GM12873 (cell line): ENCODE data around the gene SIAH1.

Source experiments
- TF ChIP-seq, protein P1 (sequence below): IDR thresholded peaks from 2 replicates; pipeline ENCODE4 v1.5.1; 2012; ENCODE audit warnings: low read depth, mild to moderate bottlenecking, moderate library complexity, low read length, control low read depth; ENCODE audit not compliant: insufficient read depth; ENCODE audit errors: missing control alignments

Gene SIAH1

DNA sequence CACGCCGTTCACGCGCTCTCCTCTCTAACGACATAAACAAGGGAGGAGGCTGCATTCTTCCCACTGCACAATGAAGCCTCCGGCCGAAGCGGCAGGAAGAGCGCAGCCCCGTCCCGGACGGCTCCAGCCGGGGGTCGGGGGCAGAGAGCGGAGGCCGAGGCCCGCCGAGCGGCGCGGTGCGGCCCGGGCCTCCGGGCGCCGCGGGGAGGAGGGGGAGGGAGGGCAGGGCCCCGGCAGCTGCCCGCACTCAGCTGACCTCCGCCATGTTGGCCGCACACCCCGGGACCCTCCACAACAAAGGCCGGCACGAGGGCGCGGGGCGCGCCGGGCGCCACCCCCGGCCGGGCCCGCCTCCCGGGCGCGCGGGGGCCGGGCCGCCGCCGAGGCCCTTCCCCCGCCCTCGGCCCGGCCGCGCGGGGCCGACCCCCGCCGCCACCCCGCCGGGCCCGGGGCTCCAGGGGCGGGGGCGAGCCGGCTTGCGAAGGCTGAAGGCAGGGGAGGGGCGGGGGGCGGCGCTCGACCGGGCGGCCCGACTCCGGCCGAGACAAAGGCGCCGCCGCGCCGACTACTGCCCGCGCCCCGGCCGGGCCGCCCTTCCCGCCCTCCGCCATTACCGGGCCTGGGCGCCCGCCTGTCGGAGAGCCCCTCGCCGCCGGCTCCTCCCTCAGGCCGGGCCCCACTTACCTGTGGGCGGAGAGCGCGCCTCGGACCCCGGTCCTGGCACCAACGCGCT, 527 bp downstream of the SIAH1 start:
- TF ChIP-seq, protein P1, sequence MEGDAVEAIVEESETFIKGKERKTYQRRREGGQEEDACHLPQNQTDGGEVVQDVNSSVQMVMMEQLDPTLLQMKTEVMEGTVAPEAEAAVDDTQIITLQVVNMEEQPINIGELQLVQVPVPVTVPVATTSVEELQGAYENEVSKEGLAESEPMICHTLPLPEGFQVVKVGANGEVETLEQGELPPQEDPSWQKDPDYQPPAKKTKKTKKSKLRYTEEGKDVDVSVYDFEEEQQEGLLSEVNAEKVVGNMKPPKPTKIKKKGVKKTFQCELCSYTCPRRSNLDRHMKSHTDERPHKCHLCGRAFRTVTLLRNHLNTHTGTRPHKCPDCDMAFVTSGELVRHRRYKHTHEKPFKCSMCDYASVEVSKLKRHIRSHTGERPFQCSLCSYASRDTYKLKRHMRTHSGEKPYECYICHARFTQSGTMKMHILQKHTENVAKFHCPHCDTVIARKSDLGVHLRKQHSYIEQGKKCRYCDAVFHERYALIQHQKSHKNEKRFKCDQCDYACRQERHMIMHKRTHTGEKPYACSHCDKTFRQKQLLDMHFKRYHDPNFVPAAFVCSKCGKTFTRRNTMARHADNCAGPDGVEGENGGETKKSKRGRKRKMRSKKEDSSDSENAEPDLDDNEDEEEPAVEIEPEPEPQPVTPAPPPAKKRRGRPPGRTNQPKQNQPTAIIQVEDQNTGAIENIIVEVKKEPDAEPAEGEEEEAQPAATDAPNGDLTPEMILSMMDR, result no peak

DNA sequence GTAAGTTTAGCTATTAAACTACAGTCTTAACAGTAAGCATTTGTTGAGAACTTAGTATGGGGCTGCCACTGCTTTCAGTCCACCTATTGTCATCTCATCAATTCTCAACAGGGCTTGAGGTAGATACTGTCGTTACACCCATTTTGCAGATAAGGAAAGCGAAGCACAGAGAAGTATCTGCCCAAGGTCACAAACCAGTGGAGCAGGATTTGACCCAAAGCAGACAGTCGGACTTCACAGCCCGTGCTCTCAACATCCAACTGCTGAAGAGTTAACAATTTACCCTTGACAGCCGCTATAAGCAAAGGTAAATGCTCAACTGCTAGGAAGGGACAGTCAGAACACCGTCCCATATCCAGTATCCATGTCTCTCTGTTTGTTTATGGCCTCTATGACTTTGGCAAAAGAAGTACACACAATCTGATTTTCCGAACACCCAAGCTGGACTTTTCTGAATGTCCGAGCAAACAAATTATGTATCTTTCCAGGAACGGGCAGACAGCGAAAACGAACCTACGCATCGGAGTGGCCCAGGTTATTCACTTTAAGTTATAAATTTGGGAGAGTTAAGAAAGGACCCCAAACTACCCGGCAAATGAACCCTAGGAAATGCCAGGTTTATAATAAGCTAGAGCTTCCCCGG, 1.2 kb downstream of the SIAH1 start:
- TF ChIP-seq, protein P1, result no peak

GRCh38 chr16:48383009-48383876, 2.0 kb downstream of the SIAH1 start:
- TF ChIP-seq, protein P1, result no peak

DNA sequence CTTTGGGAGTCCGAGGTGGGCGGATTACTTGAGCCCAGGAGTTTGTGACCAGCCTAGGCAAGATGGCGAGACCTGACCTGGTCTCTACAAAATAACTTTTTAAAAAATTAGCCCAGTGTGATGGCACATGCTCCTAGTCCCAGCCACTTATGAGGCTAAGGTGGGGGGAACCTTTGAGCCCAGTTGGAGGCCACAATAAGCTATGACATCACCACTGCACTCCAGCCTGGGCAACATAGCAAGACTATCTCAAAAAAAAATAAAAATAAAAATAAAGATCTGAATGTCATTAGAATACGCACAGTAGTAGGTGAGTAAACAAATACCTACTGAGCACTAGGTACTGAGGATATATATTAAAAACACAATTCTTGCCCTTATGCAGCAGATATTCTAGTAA, 3.1 kb downstream of the SIAH1 start:
- TF ChIP-seq, protein P1, result no peak

GRCh38 chr16:48381201-48381600, 4.0 kb downstream of the SIAH1 start:
- TF ChIP-seq, protein P1, result no peak

GRCh38 chr16:48378836-48379235, 6.4 kb downstream of the SIAH1 start:
- TF ChIP-seq, protein P1, result no peak

- TF ChIP-seq, protein P1, result no peak
These were observed 6.9 kb downstream of the SIAH1 start for GRCh38 chr16:48378276-48378675.
